ENCODE measurements around the gene SPECC1.
A peak's percentile ranks its signal among the peaks of the same experiment; 100 is the strongest.

Gene SPECC1

GRCh38 chr17:19996086-19996485 lies 13.1 kb upstream of the SPECC1 start:
- DNase-seq (ENCODE audit: low read depth), result no peak
- TF ChIP-seq CTCF (IDR thresholded peaks at IDR 0.05; ENCODE audit: low read depth, low read length, missing control alignments), result no peak
- H3K4me3 ChIP-seq (ENCODE audit: low read depth, low read length), result no peak overlapping the region

DNA sequence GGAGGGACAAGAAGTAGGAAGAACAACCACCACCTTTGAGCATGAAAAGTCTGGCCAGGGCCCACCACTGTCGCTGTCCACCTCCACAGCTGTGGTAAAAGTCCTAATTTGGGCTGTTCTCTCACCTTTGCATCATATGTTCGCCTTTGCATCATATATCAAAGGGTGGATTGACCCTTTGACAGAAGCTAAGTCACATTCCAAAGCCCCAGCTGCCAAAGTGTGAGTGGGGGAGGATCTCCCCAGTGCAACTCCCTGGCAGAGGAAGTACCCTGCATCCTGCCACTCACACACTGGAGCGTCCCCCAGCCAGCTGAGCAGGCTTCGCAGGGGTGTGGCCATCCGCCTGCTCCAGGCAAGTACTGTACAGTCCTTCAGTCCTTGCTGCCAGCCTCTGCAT lies 12.7 kb upstream of the SPECC1 start:
- DNase-seq (ENCODE audit: low read depth), result no peak
- no peak for TF ChIP-seq CTCF (IDR thresholded peaks at IDR 0.05; ENCODE audit: low read depth, low read length, missing control alignments)

GRCh38 chr17:20008242-20009051 lies 712 bp upstream of the SPECC1 start:
- no peak for TF ChIP-seq CTCF (IDR thresholded peaks at IDR 0.05; ENCODE audit: low read depth, low read length, missing control alignments)
- no peak for DNase-seq (ENCODE audit: low read depth)
- peak overlapping the region; percentile 52 for H3K4me3 ChIP-seq (ENCODE audit: low read depth, low read length)

More for the DNA sequence above, 12.7 kb upstream of the SPECC1 start:
- no peak overlapping the region for H3K4me3 ChIP-seq (ENCODE audit: low read depth, low read length)

DNA sequence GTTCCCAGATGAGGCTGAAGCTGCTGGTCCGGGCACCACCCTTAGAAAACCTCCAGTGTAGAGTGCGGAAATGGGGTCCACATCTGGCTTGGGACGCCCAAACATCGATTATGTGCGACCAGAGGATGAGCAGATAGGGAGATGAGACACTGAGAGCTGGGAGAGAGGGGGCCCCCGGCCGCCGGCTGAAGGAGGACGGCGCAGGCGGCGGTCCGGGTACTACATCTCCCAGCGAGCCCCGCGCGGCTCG lies 182 bp upstream of the SPECC1 start:
- DNase-seq (ENCODE audit: low read depth), result no peak
- peak overlapping the region; percentile 52 for H3K4me3 ChIP-seq (ENCODE audit: low read depth, low read length)
- TF ChIP-seq CTCF (IDR thresholded peaks at IDR 0.05; ENCODE audit: low read depth, low read length, missing control alignments), result no peak

DNA sequence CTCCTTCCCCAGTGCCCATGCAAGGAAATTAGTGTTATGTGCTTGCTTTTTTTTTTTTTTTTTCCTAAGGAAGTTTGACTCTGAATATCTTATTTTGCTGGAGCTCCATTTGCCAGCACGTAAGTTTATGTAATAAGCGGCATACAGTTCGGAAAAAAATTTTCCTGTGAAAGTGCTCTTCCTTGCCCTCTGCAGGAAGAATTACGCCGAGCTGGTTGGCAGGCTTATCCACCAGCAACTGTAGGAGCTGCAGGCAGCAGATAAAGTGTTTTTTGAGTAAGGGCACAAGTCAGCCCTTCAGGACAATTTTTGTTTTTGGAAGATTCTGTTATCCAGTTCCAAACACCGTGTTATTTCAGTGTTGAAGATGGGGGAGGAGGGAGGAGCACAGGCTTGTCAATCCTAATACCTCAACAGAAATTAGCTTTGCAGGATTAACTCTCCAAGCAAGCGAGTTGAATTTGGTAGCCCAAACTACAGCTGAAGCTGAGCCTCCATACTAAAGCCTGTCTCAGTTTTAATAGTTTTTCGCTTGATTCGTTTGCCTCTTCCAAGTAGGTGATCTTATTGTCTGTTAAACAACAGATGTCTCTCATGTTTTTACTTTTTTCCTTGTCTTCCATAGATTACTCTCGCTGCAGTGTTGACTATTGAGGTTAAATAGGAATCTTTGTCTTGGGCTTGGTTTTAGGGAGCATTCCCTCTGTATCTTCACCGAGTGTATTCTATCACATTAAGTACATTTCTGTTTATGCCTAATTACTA lies 1.1 kb downstream of the SPECC1 start:
- peak overlapping the region; percentile 52 for H3K4me3 ChIP-seq (ENCODE audit: low read depth, low read length)
- DNase-seq (ENCODE audit: low read depth), result no peak
- peak; percentile 28 for TF ChIP-seq CTCF (IDR thresholded peaks at IDR 0.05; ENCODE audit: low read depth, low read length, missing control alignments)

DNA sequence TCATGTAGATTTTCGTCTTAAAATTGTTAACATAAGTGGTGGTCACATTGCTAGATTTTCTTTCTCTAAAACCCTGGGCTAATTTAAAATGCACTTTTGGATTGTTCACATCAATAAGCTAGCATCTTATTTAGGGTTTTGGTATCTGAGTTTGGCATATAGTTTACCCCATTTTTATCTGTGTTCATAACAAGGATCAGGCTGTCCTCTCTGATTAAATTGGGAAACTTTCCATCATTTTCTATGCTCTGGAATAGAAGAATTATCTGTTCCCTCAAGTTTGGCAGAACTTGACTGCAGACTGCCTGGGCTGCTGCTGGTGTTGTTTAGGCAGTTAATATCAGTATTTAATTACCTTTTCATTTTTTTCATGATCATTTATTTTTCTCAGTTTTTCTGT lies 1.8 kb downstream of the SPECC1 start:
- TF ChIP-seq CTCF (IDR thresholded peaks at IDR 0.05; ENCODE audit: low read depth, low read length, missing control alignments), result no peak
- DNase-seq (ENCODE audit: low read depth), result no peak

More for the DNA sequence above, 1.8 kb downstream of the SPECC1 start:
- no peak overlapping the region for H3K4me3 ChIP-seq (ENCODE audit: low read depth, low read length)
